WERI-Rb-1 (cell line): ENCODE results near the gene TIAM1.

Experiments used
- DNase-seq: peaks from one replicate; pipeline ENCODE4 v3.0.0-alpha.2; 2020
- H3K27ac ChIP-seq: fragments of 250-450 bp; sonication (Bioruptor Pico); 2 replicates; pipeline ENCODE4 v1.5.1; 2020; ENCODE audit warnings: mild to moderate bottlenecking, moderate library complexity
- H3K27me3 ChIP-seq: fragments of 250-450 bp; sonication (Bioruptor Pico); 2 replicates; pipeline ENCODE4 v1.5.1; 2021; ENCODE audit warnings: mild to moderate bottlenecking, low read depth, moderate library complexity; ENCODE audit not compliant: insufficient read depth, severe bottlenecking
- H3K36me3 ChIP-seq: fragments of 250-450 bp; sonication (Bioruptor Pico); 2 replicates; pipeline ENCODE4 v1.5.1; 2020; ENCODE audit warnings: mild to moderate bottlenecking, moderate library complexity
- H3K4me3 ChIP-seq: 2 replicates; pipeline ENCODE4 v1.5.1; 2011; ENCODE audit warnings: low read depth, mild to moderate bottlenecking, control low read depth, low read length
- H3K9me3 ChIP-seq: fragments of 250-450 bp; sonication (Bioruptor Pico); 2 replicates; pipeline ENCODE4 v1.5.1; 2021; ENCODE audit warnings: mild to moderate bottlenecking, moderate library complexity; ENCODE audit not compliant: severe bottlenecking
- TF ChIP-seq, protein P1 (sequence below): IDR thresholded peaks from 2 replicates; pipeline ENCODE4 v1.5.1; 2011; ENCODE audit warnings: low read depth, mild to moderate bottlenecking, control low read depth, inconsistent platforms, low read length

TIAM1 gene

DNA sequence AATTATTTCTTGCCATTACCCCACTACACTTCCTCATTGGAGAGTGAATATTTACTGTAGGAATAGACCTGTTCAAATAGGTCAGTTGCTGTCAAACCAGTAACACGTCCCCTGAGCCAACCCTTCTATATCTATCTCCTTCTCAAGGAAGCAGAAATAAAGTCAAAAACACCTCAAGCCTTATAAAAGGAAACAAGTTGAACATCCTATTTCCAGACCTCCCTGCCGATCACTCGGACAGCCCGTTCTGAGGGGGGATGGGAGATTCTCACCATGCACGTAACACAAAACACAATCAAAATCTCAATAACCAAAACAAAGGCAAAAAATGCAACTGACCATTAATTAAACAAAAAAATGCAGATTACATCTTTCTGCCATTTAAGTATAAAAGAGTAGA, 184.3 kb downstream of the TIAM1 start:
- Histone ChIP-seq H3K27ac (no peak overlapping the region), H3K27me3 (no peaks in the 10 kb centered on the region), H3K4me3 (no peak overlapping the region), H3K36me3 (no peaks in the 10 kb centered on the region; the same call in 1 of the 2 replicates), H3K9me3 (peaks cover 5% of the 10 kb centered on the region)
- no peak for DNase-seq
- TF ChIP-seq, protein P1, sequence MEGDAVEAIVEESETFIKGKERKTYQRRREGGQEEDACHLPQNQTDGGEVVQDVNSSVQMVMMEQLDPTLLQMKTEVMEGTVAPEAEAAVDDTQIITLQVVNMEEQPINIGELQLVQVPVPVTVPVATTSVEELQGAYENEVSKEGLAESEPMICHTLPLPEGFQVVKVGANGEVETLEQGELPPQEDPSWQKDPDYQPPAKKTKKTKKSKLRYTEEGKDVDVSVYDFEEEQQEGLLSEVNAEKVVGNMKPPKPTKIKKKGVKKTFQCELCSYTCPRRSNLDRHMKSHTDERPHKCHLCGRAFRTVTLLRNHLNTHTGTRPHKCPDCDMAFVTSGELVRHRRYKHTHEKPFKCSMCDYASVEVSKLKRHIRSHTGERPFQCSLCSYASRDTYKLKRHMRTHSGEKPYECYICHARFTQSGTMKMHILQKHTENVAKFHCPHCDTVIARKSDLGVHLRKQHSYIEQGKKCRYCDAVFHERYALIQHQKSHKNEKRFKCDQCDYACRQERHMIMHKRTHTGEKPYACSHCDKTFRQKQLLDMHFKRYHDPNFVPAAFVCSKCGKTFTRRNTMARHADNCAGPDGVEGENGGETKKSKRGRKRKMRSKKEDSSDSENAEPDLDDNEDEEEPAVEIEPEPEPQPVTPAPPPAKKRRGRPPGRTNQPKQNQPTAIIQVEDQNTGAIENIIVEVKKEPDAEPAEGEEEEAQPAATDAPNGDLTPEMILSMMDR, result no peak

DNA sequence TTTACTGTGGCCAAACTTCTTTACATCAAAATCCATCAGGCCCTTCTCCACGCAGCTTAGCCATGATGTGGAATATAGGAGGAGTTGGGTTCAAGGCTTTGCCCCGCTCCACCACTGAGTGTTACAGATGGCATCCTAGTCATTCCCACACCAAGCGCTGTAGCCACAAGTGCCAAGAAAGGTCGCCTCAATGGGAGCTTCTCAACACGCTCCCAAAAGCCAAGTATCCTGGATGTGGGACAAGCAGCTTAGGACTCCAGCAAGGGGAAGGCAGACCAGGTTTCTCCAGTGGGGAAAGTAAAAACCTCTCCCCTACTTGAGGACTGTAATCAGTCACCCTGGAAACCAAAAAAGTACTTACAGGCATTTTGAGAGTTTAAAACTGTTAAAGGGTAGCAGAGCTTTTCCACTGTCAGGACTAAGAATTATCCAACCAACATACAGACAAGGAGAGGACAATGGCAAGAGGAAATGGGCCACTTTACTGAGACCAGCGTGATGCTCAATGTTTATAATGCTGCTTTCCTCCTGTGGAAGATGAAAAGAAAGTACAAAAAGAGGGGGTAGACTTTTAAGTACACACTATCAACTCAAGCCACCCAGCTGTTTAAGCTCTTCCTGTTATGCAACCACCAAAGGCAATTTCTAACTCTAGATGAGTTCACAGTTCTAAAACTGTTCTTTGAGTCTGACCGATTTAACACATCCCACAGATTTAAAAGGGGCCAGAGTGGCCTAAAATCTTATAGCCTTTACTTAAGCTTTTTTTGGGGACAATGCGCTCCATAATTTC, 185.1 kb downstream of the TIAM1 start:
- no peak for DNase-seq
- TF ChIP-seq, protein P1, result no peak
- H3K4me3 ChIP-seq, result no peak overlapping the region
- H3K9me3 ChIP-seq, result peaks cover 5% of the 10 kb centered on the region
- H3K36me3 ChIP-seq, result no peaks in the 10 kb centered on the region
- no peak overlapping the region for H3K27ac ChIP-seq
- no peaks in the 10 kb centered on the region for H3K27me3 ChIP-seq

DNA sequence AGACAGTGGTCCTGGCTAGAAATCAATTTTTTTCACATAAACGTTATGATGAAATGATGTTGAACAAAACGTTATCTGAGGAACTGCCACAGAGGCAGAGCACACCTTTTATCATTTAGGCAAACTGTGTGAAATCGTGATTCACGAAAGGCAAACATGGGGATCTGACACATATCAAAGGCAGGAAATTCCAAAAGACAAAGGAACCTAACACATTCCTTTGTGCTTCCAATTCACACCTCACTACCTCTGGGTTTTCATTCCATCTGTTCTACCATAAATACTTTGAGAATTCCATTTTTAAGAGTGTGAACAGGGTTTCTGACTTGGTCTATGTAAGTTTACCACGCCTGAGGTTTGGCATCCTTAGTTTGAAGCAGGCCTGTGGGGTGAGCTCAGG, 186.3 kb downstream of the TIAM1 start:
- H3K9me3 ChIP-seq, result peaks cover 5% of the 10 kb centered on the region
- H3K4me3 ChIP-seq, result no peak overlapping the region
- H3K27ac ChIP-seq, result no peak overlapping the region
- H3K27me3 ChIP-seq, result no peaks in the 10 kb centered on the region
- TF ChIP-seq, protein P1, result no peak
- no peak for DNase-seq
- no peaks in the 10 kb centered on the region for H3K36me3 ChIP-seq

DNA sequence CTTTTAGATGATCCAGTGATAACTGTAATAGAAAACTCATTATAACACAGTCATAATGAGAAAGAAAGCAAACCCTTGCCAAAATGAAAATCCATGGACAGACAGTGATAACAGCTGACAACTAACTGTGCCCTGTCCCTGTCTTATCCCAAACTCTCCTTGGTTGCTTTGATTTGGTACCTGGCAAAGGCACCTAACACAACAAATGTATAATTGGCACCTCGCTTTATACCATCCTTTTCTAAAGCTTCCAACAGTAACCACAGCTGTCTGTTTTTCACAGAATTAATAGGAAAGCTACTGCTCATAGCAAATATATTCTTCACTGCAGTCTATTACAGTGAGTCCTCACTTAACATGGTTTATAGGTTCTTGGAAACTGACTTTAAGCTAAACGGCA, 187.4 kb downstream of the TIAM1 start:
- no peak overlapping the region for H3K4me3 ChIP-seq
- DNase-seq, result no peak
- H3K27me3 ChIP-seq, result no peaks in the 10 kb centered on the region
- TF ChIP-seq, protein P1, result no peak
- peaks cover 5% of the 10 kb centered on the region for H3K36me3 ChIP-seq
- H3K9me3 ChIP-seq, result peaks cover 5% of the 10 kb centered on the region
- H3K27ac ChIP-seq, result no peak overlapping the region

DNA sequence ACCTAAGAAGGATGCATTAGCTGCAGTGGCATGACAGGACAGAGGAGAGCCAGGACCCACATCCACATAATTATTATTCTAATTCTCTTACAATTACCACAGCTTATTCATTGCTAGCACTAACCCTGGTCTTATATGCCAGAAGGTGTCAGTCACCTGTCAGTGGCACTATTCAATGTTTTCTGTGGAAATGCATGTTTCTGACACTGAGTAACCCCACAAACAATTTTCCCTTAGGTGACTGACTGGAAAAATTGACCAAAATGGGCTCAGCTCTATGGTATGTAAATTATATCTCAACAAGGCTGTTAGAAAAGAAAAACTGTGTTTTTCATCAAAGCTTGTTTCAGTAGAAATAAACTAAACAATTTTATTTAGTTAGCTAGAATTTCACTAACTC, 187.9 kb downstream of the TIAM1 start:
- TF ChIP-seq, protein P1, result no peak
- no peak for DNase-seq
- H3K36me3 ChIP-seq, result peaks cover 5% of the 10 kb centered on the region
- H3K27me3 ChIP-seq, result no peaks in the 10 kb centered on the region
- H3K9me3 ChIP-seq, result peaks cover 5% of the 10 kb centered on the region
- no peak overlapping the region for H3K4me3 ChIP-seq
- no peak overlapping the region for H3K27ac ChIP-seq
